Measurements from ENCODE around the gene ZNF470. TPM values are rescaled to one million over a fixed set of nuclear protein-coding genes. Genes with fewer than 3 reads are reported as not detected.

ZNF470 gene
- polyA plus RNA-seq = 12.5 and 16.9 TPM in 2 replicates

DNA sequence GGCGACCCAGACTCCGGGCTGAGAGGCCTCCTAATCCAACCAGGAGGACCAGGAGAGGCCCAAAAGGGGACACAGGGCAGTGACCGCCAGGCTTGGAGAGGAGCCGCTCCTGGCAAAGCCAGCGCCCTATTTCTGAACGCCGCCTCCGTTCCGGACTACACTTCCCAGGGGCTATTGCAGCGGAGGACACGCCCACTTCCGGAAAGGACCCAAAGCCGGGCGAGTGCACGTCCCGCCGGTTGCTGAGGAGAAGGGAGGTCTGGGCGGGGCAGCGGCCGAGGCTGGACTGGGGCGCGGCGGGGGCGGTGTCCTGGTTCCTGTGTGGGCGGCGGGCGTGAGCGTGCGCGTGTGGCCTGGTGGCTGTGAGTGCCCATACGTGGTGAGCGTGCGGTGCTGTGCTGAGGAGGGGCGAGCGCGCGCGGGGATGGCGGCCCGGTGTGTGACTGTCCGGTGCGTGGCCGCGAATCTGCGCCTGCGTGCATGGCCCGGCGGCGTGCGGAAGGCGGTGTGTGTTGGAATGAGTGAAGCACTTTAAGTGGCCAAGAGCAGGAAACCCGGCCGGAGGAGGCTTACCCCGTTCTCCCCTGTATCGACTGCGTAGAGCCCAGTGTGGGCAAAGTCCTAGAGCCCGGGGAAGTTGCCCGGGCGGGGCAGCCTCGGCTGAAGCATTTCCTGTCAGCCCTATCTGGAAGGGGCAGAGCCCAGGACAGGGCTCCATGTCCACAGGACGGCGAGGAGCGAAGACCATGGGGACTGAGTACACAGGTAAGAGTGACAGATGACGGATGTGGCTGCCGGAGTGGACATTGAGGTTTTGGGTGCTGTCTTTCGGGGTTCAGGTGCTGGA lies at the start of gene ZNF470:
TSS of gene ZNF470 (plus strand) at position 195 of the 847 bp plus-strand sequence. CDS start 2,844 bp downstream, outside the sequence.

DNA sequence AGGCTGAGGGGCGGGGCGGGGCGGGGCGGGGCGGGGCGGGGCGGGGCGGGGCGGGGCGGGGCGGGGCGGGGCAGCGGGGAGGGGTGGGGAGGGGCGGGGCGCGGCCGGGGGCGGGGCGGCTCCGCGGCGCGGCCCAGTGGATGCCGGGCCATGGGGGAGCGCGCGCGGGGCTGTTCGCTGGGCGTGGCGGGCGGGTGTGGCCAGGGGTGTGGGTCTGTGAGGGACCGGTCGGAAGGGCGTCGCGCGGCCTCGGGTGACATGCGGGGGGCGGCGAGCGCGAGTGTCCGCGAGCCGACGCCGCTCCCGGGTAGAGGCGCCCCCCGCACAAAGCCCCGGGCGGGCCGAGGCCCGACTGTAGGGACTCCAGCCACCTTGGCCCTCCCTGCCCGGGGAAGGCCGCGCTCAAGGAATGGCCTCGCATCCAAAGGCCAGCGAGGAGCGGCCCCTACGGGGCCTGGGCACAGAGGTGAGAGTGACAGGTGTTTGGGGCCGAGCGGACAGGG lies 28.5 kb upstream of the ZNF470 start, which contains the start of gene ZFP28:
TSS of gene ZFP28 (plus strand) at position 188 of the 503 bp plus-strand sequence. CDS start at position 259, 71 bp downstream.

DNA sequence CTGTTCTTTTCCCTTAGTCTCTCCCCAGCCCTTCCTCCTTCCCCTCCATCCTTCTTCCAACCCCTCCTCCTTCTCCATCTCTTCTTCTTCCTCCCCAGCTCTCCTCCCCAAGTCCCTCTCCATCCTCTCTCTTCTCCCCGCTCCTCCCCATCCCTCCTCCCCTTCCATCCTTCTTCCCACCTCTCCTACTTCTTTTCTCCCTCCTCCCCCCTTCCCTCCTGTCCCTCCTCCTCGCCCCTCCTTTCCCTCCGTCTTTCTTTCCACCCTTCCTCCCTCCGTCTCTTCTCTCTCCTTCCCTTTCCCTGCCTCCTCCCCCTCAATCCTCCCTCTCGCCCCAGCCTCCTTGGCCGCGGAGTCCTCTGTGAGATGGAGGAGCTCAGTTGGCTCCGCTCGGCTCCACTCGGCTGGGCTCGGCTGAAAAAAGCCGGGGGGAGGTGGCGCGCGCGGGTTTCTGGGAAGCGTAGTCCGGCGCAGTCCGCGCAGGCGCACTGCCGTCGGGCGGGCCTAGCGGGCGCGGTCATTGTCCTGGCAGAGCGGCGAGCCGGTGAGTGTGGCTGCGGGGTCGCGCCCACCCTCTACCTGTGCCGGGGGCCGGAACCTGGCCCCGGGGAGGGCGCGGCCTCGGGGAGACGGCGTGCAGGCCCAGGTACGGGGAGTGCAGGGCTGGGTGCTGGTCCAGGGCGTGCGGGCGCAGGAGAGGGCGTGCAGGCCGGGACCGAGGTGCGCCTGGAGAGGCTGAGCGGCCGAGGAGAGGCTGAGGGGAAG lies 27.7 kb downstream of the ZNF470 start, which contains the start of gene ZNF71:
TSS of gene ZNF71 (plus strand) at position 520 of the 765 bp plus-strand sequence. CDS start 6,257 bp downstream, outside the sequence.

Other genes starting within 250 kb of the ZNF470 start
- gene ZNF582, start 173.9 kb upstream of the ZNF470 start, polyA plus RNA-seq = 4.0 and 15.3 TPM in 2 replicates
- 10.3 and 21.9 TPM in 2 replicates for gene ZNF583, start 163.1 kb upstream of the ZNF470 start, polyA plus RNA-seq
- 15.0 and 15.1 TPM in 2 replicates for gene ZNF667, start 90.1 kb upstream of the ZNF470 start, polyA plus RNA-seq
- 3.4 and 7.1 TPM in 2 replicates for gene ZNF471, start 59.6 kb upstream of the ZNF470 start, polyA plus RNA-seq
- 7.7 and 11.7 TPM in 2 replicates for gene ZFP28, start 28.5 kb upstream of the ZNF470 start, polyA plus RNA-seq
- 0.07 and 0.47 TPM in 2 replicates for gene ZNF71, start 27.8 kb downstream of the ZNF470 start, polyA plus RNA-seq
- 3.7 TPM in 1 of 2 replicates, not detected in the other for gene SMIM17, start 75.7 kb downstream of the ZNF470 start, polyA plus RNA-seq
- gene ZNF835, start 104.3 kb downstream of the ZNF470 start, polyA plus RNA-seq = 0.27 and 1.0 TPM in 2 replicates

Measured in Purkinje cell (primary cell).